Mucosa of rectum (tissue), 2 donors: ENCODE measurements around the gene EEPD1.

Source experiments
- H3K27ac ChIP-seq, 2 donors: one replicate each; pipeline ENCODE4 v1.7.0; 2013; ENCODE audit warnings: inconsistent platforms in 2 of 2, low read depth in 2 of 2, low read length in 2 of 2
- H3K27me3 ChIP-seq, 2 donors: one replicate each; pipeline ENCODE4 v1.7.0; 2013; ENCODE audit warnings: low read length in 2 of 2; ENCODE audit not compliant: control insufficient read depth in 2 of 2, insufficient read depth in 2 of 2
- H3K36me3 ChIP-seq, 2 donors: one replicate each; pipeline ENCODE4 v1.7.0; 2013; ENCODE audit warnings: low read length in 2 of 2; ENCODE audit not compliant: control insufficient read depth in 2 of 2, insufficient read depth in 2 of 2
- H3K4me1 ChIP-seq, 2 donors: one replicate each; pipeline ENCODE4 v1.7.0; 2013; ENCODE audit warnings: low read length in 2 of 2, mild to moderate bottlenecking in 1 of 2; ENCODE audit not compliant: control insufficient read depth in 2 of 2, insufficient read depth in 2 of 2
- H3K4me3 ChIP-seq, 2 donors: one replicate each; pipeline ENCODE4 v1.7.0; 2013; ENCODE audit warnings: low read length in 2 of 2
- H3K9ac ChIP-seq, 2 donors: one replicate each; pipeline ENCODE4 v1.7.0; 2013; ENCODE audit warnings: low read length in 2 of 2, low read depth in 1 of 2, mild to moderate bottlenecking in 1 of 2
- H3K9me3 ChIP-seq, 2 donors: one replicate each; pipeline ENCODE4 v1.7.0; 2013; ENCODE audit warnings: low read length in 2 of 2; ENCODE audit not compliant: control insufficient read depth in 2 of 2
- donor health status: healthy.
- donor health status: Normal muscosa, but diverticular disease.

Gene EEPD1

DNA sequence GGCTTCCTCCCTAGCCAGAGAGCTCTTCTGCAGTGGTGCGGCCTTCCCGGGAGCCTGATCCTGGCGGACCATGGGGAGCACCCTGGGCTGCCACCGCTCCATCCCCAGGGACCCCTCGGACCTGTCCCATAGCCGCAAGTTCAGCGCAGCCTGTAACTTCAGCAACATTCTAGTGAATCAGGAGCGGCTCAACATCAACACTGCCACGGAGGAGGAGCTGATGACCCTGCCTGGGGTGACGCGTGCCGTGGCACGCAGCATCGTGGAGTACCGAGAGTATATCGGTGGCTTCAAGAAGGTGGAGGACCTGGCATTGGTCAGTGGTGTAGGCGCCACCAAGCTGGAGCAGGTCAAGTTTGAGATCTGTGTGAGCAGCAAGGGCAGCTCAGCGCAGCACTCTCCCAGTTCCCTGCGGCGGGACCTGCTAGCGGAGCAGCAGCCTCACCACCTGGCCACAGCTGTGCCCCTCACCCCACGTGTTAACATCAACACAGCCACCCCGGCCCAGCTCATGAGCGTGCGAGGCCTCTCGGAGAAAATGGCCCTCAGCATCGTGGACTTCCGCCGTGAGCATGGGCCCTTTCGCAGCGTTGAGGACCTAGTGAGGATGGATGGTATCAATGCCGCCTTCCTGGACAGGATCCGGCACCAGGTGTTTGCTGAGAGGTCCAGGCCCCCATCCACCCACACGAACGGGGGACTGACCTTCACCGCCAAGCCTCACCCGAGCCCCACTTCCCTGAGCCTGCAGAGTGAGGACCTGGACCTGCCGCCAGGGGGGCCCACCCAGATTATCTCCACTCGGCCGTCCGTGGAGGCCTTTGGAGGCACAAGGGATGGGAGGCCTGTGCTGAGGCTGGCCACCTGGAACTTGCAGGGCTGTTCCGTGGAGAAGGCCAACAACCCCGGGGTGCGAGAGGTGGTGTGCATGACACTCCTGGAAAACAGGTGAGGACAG is 1.5 kb downstream of the EEPD1 start:
- H3K4me3 ChIP-seq: peak overlapping the region; percentile 70 to 81

DNA sequence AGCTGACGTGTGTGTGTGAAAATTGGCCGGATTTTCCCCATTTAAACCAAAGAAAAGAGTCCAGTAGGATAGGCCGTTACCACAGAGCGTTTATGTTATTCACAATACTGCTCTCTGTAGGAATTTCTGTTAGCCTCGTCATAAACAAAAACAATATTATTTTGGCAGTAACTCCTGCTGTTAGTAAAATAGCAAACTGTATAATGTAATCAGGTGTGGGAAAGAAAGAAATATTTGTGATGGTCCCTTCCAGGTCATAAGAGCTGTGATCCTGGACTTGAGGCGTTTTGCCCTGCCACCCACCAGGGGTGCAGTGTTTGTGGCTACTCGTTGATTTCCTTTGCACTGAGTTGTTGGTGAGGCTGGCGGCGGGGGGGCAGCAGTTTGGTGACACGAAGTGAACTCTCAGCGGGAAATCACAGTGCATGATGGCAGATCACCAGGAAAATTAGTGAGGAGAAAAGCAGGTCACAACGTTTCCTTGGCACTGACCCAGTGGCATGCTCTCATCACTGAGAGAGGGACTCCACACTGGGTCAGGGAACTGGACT is 2.8 kb downstream of the EEPD1 start:
- Histone ChIP-seq H3K27ac (no peak overlapping the region), H3K4me1 (peaks cover 26 to 36% of the 10 kb centered on the region in 2 donors), H3K4me3 (peak overlapping the region; percentile 54 to 81), H3K9me3 (no peaks in the 10 kb centered on the region), H3K9ac (peak overlapping the region in 1 of 2 donors; percentile 23), H3K36me3 (peaks cover 0 to 2% of the 10 kb centered on the region in 2 donors), H3K27me3 (no peaks in the 10 kb centered on the region)

More for the DNA sequence above, 1.5 kb downstream of the EEPD1 start:
- Histone ChIP-seq H3K4me1 (peaks cover 26 to 36% of the 10 kb centered on the region in 2 donors), H3K9me3 (no peaks in the 10 kb centered on the region), H3K27ac (no peak overlapping the region), H3K27me3 (no peaks in the 10 kb centered on the region), H3K9ac (no peak overlapping the region), H3K36me3 (peaks cover 0 to 2% of the 10 kb centered on the region in 2 donors)

DNA sequence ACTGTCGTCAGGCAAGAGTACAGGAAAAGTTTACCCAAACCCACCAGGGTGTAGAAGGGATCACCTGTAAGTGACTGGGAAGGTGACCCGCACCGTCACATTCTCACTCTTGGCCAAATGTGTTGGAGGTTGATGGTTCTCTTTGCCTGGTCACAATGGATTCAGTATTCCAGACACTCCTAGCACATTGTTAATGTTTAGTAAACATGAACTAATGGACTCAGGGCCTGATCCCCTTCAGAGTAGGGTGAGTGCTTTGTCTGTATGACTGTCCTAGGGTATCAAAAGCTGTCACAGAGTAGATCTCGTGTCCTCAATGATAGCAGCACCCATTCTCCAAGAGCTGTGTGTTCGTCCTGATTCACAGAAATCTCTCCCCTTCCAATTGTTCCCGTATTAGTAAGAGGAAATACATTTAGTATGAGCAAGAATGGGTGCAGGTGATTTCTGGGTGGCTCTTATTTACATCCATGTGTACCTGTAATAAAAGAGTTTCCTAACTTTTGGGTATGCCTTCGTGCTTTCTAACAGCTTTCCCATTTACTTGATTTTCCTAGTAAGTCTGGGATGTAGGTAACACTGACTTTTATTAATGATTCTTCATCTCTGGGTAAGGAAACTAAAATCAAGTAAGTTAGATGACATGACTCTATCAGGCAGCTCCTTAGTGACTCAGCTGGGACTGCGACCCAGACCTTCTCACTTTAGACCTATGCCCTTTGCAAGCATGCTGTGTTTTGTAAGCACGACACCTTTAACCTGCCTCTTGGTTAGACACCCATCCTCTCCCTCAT is 4.7 kb downstream of the EEPD1 start:
- no peak overlapping the region for H3K27ac ChIP-seq

DNA sequence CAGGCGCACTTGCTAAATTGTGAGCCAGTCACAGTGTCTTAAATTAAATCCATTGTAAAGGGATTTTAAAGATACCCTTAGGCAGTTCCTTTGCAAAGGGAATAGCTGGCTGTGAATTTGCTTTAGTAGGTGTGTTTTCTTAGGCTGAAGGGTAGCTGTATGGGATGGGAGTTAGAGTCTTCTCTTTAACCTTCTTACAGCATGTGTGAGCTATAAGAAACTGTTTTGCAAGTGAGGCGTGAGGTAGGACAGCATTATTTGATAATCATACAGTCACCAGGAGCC is 5.2 kb downstream of the EEPD1 start:
- H3K27me3 ChIP-seq: no peaks in the 10 kb centered on the region
- peaks cover 0 to 2% of the 10 kb centered on the region in 2 donors for H3K36me3 ChIP-seq
- peaks cover 25 to 31% of the 10 kb centered on the region in 2 donors for H3K4me1 ChIP-seq
- no peak overlapping the region for H3K4me3 ChIP-seq
- H3K27ac ChIP-seq: no peak overlapping the region
- no peaks in the 10 kb centered on the region for H3K9me3 ChIP-seq
- H3K9ac ChIP-seq: no peak overlapping the region

More for the DNA sequence above, 4.7 kb downstream of the EEPD1 start:
- Histone ChIP-seq H3K9me3 (no peaks in the 10 kb centered on the region), H3K4me3 (no peak overlapping the region), H3K27me3 (no peaks in the 10 kb centered on the region), H3K4me1 (peaks cover 25 to 31% of the 10 kb centered on the region in 2 donors), H3K36me3 (peaks cover 0 to 2% of the 10 kb centered on the region in 2 donors), H3K9ac (no peak overlapping the region)

DNA sequence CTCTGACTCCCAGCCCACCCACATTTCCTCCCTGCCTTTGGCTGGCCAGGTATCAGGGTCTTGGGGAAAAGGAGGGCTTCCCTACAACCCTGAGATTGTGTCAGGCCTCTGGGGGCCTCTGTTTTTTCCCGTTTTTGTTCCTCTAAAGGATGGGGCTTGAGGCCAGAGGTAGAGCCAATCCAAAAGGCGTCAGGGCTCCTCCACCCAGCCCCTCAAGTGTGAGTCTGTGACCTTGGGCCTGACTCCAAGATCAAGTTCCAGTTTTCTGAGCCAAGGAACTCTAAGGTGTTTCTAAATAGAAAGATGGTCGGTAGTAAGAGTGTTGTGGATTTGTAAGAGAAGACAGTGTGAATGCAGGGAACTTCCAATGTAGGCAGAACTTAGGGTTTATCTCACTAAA is 6.6 kb downstream of the EEPD1 start:
- Histone ChIP-seq H3K9me3 (no peaks in the 10 kb centered on the region), H3K27ac (no peak overlapping the region), H3K4me1 (peaks cover 19 to 27% of the 10 kb centered on the region in 2 donors), H3K36me3 (peaks cover 0 to 2% of the 10 kb centered on the region in 2 donors), H3K9ac (no peak overlapping the region), H3K27me3 (no peaks in the 10 kb centered on the region), H3K4me3 (no peak overlapping the region)

DNA sequence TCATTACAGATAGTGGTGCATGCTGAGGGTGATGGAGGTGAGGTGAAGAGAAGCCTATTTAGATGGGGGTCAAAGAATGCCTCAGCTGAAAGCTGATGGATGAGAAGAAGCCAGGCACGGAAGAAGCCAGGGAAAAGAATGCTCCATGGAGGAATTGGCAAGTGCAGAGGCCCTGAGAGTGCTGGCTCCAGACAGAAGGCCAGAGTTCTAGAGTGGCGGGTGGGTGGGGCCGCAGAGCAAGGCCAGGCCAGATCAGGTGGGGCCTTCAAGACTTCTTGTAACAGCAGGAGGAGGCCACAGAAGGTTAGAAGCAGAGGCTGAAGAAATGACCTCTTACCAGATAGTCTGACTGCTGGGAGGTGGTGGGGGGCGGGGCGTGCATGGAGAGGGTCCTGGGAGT is 7.3 kb downstream of the EEPD1 start:
- Histone ChIP-seq H3K27ac (no peak overlapping the region), H3K27me3 (no peaks in the 10 kb centered on the region), H3K4me1 (peaks cover 12 to 20% of the 10 kb centered on the region in 2 donors), H3K9ac (no peak overlapping the region), H3K9me3 (no peaks in the 10 kb centered on the region), H3K36me3 (peaks cover 0 to 2% of the 10 kb centered on the region in 2 donors), H3K4me3 (no peak overlapping the region)

DNA sequence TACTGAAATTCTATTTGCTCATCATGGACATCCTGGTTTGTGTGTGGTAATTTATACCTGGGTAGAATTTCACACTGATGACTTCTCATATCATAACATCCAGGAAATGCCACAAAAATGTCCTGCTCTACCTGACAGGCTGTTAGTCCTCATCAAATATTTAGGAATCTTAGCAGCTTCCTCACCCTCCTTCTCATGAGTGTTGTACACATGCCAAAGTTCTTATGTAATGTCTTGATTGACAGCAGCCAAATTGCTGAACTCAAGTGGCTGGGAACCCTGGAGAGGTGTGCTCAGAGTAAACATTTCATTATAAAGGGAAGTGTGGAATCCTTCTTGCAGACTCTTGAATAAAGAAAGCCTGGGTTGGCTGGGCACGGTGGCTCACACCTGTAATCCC is 8.9 kb downstream of the EEPD1 start:
- no peak overlapping the region for H3K9ac ChIP-seq
- no peaks in the 10 kb centered on the region for H3K9me3 ChIP-seq
- peaks cover 4 to 10% of the 10 kb centered on the region in 2 donors for H3K4me1 ChIP-seq

DNA sequence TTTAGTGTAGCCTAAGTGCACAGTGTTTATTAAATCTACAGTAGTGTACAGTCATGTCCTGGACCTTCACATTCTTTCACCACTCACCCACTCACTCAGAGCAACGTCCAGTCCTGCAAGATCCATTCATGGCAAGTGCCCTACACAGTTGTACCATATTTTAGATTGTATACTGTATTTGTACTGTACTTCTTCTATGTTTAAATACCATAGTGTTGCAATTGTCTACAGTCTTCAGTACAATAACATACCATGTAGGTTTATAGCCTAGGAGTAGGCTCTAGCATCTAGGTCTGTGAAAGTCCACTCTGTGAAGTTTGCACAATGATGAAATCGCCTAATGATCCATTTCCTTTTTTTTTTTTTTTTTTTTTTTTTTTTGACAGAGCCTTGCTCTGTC is 12.0 kb downstream of the EEPD1 start:
- no peaks in the 10 kb centered on the region for H3K27me3 ChIP-seq
- H3K9me3 ChIP-seq: no peaks in the 10 kb centered on the region
- H3K27ac ChIP-seq: no peak overlapping the region
- no peaks in the 10 kb centered on the region for H3K36me3 ChIP-seq
- H3K9ac ChIP-seq: no peak overlapping the region
- H3K4me1 ChIP-seq: peaks cover 4 to 5% of the 10 kb centered on the region in 2 donors
- H3K4me3 ChIP-seq: no peak overlapping the region

More for the DNA sequence above, 8.9 kb downstream of the EEPD1 start:
- H3K36me3 ChIP-seq: peaks cover 0 to 2% of the 10 kb centered on the region in 2 donors
- no peaks in the 10 kb centered on the region for H3K27me3 ChIP-seq
- no peak overlapping the region for H3K27ac ChIP-seq
- no peak overlapping the region for H3K4me3 ChIP-seq

DNA sequence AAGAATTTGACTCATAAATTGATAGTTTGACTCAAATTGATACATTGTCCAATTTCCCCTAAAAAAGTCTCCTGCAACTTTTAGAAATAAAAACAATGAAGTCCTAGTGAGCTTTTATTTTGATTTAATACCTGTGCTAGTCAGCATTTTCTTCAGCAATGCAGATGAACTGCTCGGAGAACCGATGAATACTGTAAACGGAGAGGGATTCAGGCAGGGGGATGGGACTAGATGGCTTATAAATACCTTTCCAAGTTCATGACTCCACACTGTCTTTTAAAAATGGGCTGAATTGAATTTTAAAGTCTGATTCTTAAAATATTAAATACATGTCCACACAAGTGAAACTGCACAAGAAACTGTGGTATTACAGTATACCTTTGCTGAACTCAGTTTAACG is 12.7 kb downstream of the EEPD1 start:
- Histone ChIP-seq H3K9ac (no peak overlapping the region), H3K4me3 (no peak overlapping the region), H3K9me3 (no peaks in the 10 kb centered on the region), H3K4me1 (peaks cover 4 to 5% of the 10 kb centered on the region in 2 donors), H3K27me3 (no peaks in the 10 kb centered on the region), H3K36me3 (no peaks in the 10 kb centered on the region), H3K27ac (no peak overlapping the region)
